CD14-positive monocyte (primary cell): ENCODE measurements around the gene PTPN20. TPM values are rescaled to one million over a fixed set of nuclear protein-coding genes. Genes with fewer than 3 reads are reported as not detected.

Experiments used
- DNase-seq, 3 donors: peaks; one replicate each; pipeline ENCODE4 v3.0.0-alpha.2; 2011 to 2022
- H2AFZ ChIP-seq: 2 replicates; pipeline ENCODE4 v1.6.0; 2012; ENCODE audit warnings: mild to moderate bottlenecking, low read depth, low read length, inconsistent platforms; ENCODE audit not compliant: insufficient read depth, poor library complexity, severe bottlenecking
- H3K27ac ChIP-seq, 2 donors: 1 replicate in 1 of 2; 2 replicates in 1 of 2; pipeline ENCODE4 v1.5.1; 2012 to 2013; ENCODE audit warnings: low read length in 2 of 2, control low read depth in 1 of 2, inconsistent platforms in 1 of 2, low read depth in 1 of 2, mild to moderate bottlenecking in 1 of 2
- H3K27me3 ChIP-seq, 2 donors: one replicate each; pipeline versions ENCODE4 v1.6.0 to v1.6.1; 2011 to 2013; ENCODE audit warnings: low read length in 2 of 2; ENCODE audit not compliant: control insufficient read depth in 2 of 2, insufficient read depth in 2 of 2
- H3K36me3 ChIP-seq, 2 donors: replicated peaks in 1 of 2; 1 replicate in 1 of 2; 2 replicates in 1 of 2; pipeline versions ENCODE4 v1.5.1 to v1.6.1; 2012 to 2013; ENCODE audit warnings: low read length in 2 of 2, control low read depth in 1 of 2, inconsistent platforms in 1 of 2, mild to moderate bottlenecking in 1 of 2; ENCODE audit not compliant: insufficient read depth in 2 of 2, control insufficient read depth in 1 of 2
- H3K4me1 ChIP-seq, 2 donors: 1 replicate in 1 of 2; 2 replicates in 1 of 2; pipeline versions ENCODE4 v1.5.1 to v1.6.1; 2012 to 2013; ENCODE audit warnings: low read length in 2 of 2, control low read depth in 1 of 2, inconsistent platforms in 1 of 2, mild to moderate bottlenecking in 1 of 2, moderate library complexity in 1 of 2; ENCODE audit not compliant: insufficient read depth in 2 of 2, control insufficient read depth in 1 of 2
- H3K4me2 ChIP-seq: replicated peaks from 2 replicates; pipeline ENCODE3; 2012; ENCODE audit warnings: low read length, moderate library complexity, mild to moderate bottlenecking; ENCODE audit not compliant: poor library complexity, severe bottlenecking; ENCODE audit errors: extremely low read depth
- H3K4me3 ChIP-seq, 3 experiments: fragments of 200-600 bp in 1 of 3; sonication (generic) in 1 of 3; replicated peaks in 1 of 3; 1 replicate in 2 of 3; 2 replicates in 1 of 3; pipeline ENCODE4 v1.5.1; 2011 to 2013; ENCODE audit warnings: low read length in 3 of 3, mild to moderate bottlenecking in 3 of 3, control low read depth in 2 of 3, low read depth in 2 of 3, inconsistent platforms in 1 of 3, moderate library complexity in 1 of 3
- H3K79me2 ChIP-seq: 2 replicates; pipeline ENCODE4 v1.6.0; 2012; ENCODE audit warnings: mild to moderate bottlenecking, control low read depth, inconsistent platforms, low read length, moderate library complexity; ENCODE audit not compliant: insufficient read depth
- H3K9ac ChIP-seq: 2 replicates; pipeline ENCODE4 v1.6.0; 2017; ENCODE audit warnings: low read length, mild to moderate bottlenecking; ENCODE audit not compliant: insufficient read depth, poor library complexity, severe bottlenecking
- H3K9me3 ChIP-seq, 2 donors: replicated peaks in 1 of 2; 1 replicate in 1 of 2; 2 replicates in 1 of 2; pipeline versions ENCODE4 v1.5.1 to v1.6.1; 2012 to 2013; ENCODE audit warnings: low read length in 2 of 2, control low read depth in 1 of 2; ENCODE audit not compliant: control insufficient read depth in 1 of 2, insufficient read depth in 1 of 2
- H4K20me1 ChIP-seq: 2 replicates; pipeline ENCODE4 v1.6.0; 2012; ENCODE audit warnings: mild to moderate bottlenecking, low read length, control low read depth, moderate library complexity; ENCODE audit not compliant: insufficient read depth
- H3K27ac Mint-ChIP-seq, 7 donors: one replicate each; pipeline ENCODE4 v1.8.0; 2020; ENCODE audit warnings: mild to moderate bottlenecking in 7 of 7, mixed read lengths in 7 of 7, moderate library complexity in 6 of 7, inconsistent platforms in 2 of 7
- H3K27me3 Mint-ChIP-seq, 3 donors: one replicate each; pipeline ENCODE4 v1.8.0; 2021 to 2022; ENCODE audit warnings: low read depth in 3 of 3, mild to moderate bottlenecking in 3 of 3, mixed read lengths in 3 of 3, moderate library complexity in 3 of 3, inconsistent platforms in 1 of 3
- H3K36me3 Mint-ChIP-seq, 2 donors: one replicate each; pipeline ENCODE4 v1.8.0; 2020; ENCODE audit warnings: mixed read lengths in 2 of 2, inconsistent platforms in 1 of 2, mild to moderate bottlenecking in 1 of 2
- H3K4me1 Mint-ChIP-seq: one replicate; pipeline ENCODE4 v1.8.0; 2020; ENCODE audit warnings: mild to moderate bottlenecking, mixed read lengths
- H3K4me3 Mint-ChIP-seq, 2 donors: one replicate each; pipeline ENCODE4 v1.8.0; 2020; ENCODE audit warnings: mild to moderate bottlenecking in 2 of 2, mixed read lengths in 2 of 2, moderate library complexity in 1 of 2
- H3K9me3 Mint-ChIP-seq, 7 donors: one replicate each; pipeline ENCODE4 v1.8.0; 2020 to 2022; ENCODE audit warnings: mixed read lengths in 7 of 7, mild to moderate bottlenecking in 6 of 7, moderate library complexity in 6 of 7, inconsistent platforms in 2 of 7
- WGBS: methylation state at CpG from one replicate; pipeline ENCODE4 v1.1.5; 2013; ENCODE audit warnings: missing lambda C conversion rate; ENCODE audit not compliant: insufficient coverage; 5-methylcytosine and 5-hydroxymethylcytosine counted together
- intact Hi-C, 2 donors: fragments of 100-400 bp; cut with micrococcal nuclease; formaldehyde crosslinking; loops; one replicate each; pipeline versions ENCODE4 v1.15.0 to v1.15.1; 2023
- polyA plus RNA-seq, 3 donors: library from polyadenylated mRNA; depleted of rRNA in 1 of 3; unstranded in 2 of 3; stranded (reverse) in 1 of 3; fragments of 300-500 nt in 2 of 3; fragments of >200 nt in 1 of 3; fragmentation: Illumina TruSeq in 2 of 3; gene quantifications; 1 replicate in 2 of 3; 2 replicates in 1 of 3; pipeline ENCODE4 v1.2.3, GENCODE V29; 2012 to 2021
- TF ChIP-seq, protein P1 (sequence below): fragments of 200-600 bp; IDR thresholded peaks from one replicate; pipeline ENCODE4 v1.8.0; 2022; ENCODE audit warnings: antibody characterized with exemption, mild to moderate bottlenecking

PTPN20 gene
- polyA plus RNA-seq, 3 donors = 0.04 TPM; not detected in 2

DNA sequence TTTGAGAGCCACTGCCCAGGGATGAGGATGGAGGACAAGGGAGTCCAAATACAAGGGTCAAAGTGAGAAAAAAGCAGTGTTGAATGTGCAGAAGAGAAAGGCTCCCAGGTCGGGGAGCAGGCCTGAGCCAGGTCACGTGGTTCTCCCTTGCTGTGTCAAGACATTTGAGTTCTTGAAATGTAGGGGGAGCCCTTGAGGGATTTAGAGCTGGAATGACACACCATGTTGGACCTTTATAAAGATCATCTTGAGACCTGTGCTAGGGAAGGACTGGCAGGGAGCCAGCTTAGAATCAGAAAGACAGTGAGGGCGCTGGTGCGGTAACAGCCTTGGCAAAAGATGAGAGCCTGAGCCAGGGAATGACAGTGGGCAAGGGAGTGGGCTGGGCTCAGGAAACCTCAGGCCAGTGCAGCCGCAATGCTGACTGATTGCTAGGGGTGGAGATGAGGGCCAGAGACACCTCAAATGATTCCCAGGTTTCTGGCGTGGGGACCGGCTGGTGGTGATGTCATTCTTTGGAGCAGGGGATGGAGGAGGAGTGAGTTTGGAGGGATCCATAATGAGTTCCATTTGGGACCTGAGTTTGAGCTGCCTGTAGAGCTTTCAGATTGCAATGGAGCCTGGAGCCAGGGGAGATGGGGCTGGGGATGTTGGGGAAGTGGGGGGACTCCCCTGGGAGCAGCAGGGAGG, 120.1 kb downstream of the PTPN20 start:
- no peaks in the 10 kb centered on the region for H3K9me3 ChIP-seq
- no peak overlapping the region for H3K27ac Mint-ChIP-seq
- no peaks in the 10 kb centered on the region for H3K36me3 Mint-ChIP-seq
- no peak overlapping the region for H3K4me3 ChIP-seq
- intact Hi-C loops = no loop called here
- H3K27me3 Mint-ChIP-seq = peaks cover 2 to 6% (median 3%) of the 10 kb centered on the region in 3 donors
- no peak overlapping the region for H2AFZ ChIP-seq
- H3K4me1 ChIP-seq = no peaks in the 10 kb centered on the region
- no peak overlapping the region for H3K9ac ChIP-seq
- H3K4me1 Mint-ChIP-seq = no peaks in the 10 kb centered on the region
- H3K4me2 ChIP-seq = no peak overlapping the region
- H3K27ac ChIP-seq = no peak overlapping the region
- WGBS = 92% methylated on average over 6 of the region's 7 CpGs
- H3K27me3 ChIP-seq = no peaks in the 10 kb centered on the region
- TF ChIP-seq, protein P1, sequence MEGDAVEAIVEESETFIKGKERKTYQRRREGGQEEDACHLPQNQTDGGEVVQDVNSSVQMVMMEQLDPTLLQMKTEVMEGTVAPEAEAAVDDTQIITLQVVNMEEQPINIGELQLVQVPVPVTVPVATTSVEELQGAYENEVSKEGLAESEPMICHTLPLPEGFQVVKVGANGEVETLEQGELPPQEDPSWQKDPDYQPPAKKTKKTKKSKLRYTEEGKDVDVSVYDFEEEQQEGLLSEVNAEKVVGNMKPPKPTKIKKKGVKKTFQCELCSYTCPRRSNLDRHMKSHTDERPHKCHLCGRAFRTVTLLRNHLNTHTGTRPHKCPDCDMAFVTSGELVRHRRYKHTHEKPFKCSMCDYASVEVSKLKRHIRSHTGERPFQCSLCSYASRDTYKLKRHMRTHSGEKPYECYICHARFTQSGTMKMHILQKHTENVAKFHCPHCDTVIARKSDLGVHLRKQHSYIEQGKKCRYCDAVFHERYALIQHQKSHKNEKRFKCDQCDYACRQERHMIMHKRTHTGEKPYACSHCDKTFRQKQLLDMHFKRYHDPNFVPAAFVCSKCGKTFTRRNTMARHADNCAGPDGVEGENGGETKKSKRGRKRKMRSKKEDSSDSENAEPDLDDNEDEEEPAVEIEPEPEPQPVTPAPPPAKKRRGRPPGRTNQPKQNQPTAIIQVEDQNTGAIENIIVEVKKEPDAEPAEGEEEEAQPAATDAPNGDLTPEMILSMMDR = peak; percentile 12
- no peaks in the 10 kb centered on the region for H3K36me3 ChIP-seq
- no peak overlapping the region for H3K4me3 Mint-ChIP-seq
- no peaks in the 10 kb centered on the region for H3K79me2 ChIP-seq
- peaks cover 0 to 2% (median 0%) of the 10 kb centered on the region in 7 donors for H3K9me3 Mint-ChIP-seq
- no peak for DNase-seq
- H4K20me1 ChIP-seq = no peaks in the 10 kb centered on the region

DNA sequence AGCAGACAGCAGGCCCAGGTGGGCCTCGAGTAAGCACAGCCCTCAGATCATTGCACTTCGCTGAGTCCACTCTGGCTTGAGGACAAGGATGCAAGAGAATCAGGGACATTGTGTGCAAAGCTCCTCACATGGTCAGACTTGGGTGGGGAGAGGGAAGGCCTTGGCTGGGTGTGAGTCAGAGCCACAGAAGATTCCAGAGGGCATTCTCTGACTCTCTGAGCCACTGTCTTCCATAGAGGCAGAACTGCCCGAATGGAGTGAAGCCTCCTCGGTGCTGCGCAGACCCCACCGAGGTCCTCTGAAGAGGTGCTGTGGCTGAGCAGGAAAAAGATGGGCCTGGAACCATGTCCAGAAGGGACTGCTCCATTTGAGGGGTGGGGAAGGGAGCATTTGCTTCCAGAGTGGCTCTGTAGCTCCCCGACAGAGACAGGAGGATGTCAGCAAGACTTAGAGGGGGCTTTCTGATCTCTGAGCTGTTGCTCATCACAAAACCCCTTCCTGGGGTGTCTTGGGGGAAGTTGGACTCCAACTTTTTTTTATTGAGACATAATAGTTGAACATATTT, 120.8 kb downstream of the PTPN20 start:
- DNase-seq = no peak
- no peaks in the 10 kb centered on the region for H3K9me3 ChIP-seq
- Mint-ChIP-seq H3K27ac (no peak overlapping the region), H3K36me3 (no peaks in the 10 kb centered on the region), H3K9me3 (peaks cover 0 to 2% (median 0%) of the 10 kb centered on the region in 7 donors), H3K4me3 (no peak overlapping the region), H3K4me1 (no peaks in the 10 kb centered on the region), H3K27me3 (peaks cover 2 to 6% (median 3%) of the 10 kb centered on the region in 3 donors)
- no peaks in the 10 kb centered on the region for H3K4me1 ChIP-seq
- intact Hi-C loops = no loop called here
- no peaks in the 10 kb centered on the region for H3K27me3 ChIP-seq
- no peak overlapping the region for H3K9ac ChIP-seq
- H4K20me1 ChIP-seq = no peaks in the 10 kb centered on the region
- no peaks in the 10 kb centered on the region for H3K36me3 ChIP-seq
- no peak overlapping the region for H3K4me3 ChIP-seq
- H3K4me2 ChIP-seq = no peak overlapping the region
- H2AFZ ChIP-seq = no peak overlapping the region
- H3K79me2 ChIP-seq = no peaks in the 10 kb centered on the region
- TF ChIP-seq, protein P1 = no peak
- 94% methylated on average over 6 of the region's 7 CpGs for WGBS
- no peak overlapping the region for H3K27ac ChIP-seq
